ENCODE data around the gene BPIFB3.
"Not testable (repeated sequence)": the region's sequence is repeated elsewhere in the genome, so short reads cannot be mapped to it uniquely, and the experiment has no call there.

BPIFB3 gene

GRCh38 chr20:33112547-33113386 lies 59.1 kb downstream of the BPIFB3 start:
- DNase-seq: no peak
- TF ChIP-seq GATA1 (IDR thresholded peaks at IDR 0.05; ENCODE audit: low read depth, low read length) (no peak), POLR2A (IDR thresholded peaks at IDR 0.05; ENCODE audit: low read length) (no peak)

DNA sequence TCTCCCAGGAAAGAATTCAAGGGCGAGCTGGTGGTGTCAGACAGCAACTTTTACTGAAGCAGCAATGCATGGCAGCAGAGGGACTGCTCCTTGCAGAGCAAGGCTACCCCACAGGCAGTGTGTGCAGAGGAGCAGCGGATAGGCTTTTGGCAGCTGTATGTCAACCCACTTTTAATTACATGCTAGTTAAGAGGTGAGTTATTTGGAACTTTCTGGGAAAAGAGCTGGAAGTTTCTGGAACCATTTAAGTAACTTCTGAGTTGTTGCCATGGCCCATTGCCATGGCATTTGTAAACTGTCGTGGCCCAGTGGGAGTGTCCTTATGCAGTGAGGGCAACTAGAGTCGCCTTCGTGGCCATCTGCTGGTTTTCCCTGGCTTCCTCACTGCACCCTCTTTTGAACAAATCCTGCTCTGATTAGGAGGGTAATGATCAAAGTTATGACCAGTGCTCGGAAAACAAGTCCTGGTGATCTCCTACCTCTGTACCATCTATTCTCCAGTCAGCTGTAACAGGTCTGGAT lies 59.7 kb downstream of the BPIFB3 start:
- DNase-seq: no peak
- TF ChIP-seq GATA1 (IDR thresholded peaks at IDR 0.05; ENCODE audit: low read depth, low read length): no peak
- TF ChIP-seq POLR2A (IDR thresholded peaks at IDR 0.05; ENCODE audit: low read length): no peak

DNA sequence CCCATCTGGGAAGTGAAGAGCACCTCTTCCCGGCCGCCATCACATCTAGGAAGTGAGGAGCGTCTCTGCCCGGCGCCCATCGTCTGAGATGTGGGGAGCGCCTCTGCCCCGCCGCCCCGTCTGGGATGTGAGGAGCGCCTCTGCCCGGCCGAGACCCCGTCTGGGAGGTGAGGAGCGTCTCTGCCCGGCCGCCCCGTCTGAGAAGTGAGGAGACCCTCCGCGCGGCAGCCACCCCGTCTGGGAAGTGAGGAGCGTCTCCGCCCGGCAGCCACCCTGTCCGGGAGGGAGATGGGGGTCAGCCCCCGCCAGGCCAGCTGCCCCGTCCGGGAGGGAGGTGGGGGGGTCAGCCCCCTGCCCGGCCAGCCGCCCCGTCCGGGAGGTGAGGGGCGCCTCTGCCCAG lies 61.8 kb downstream of the BPIFB3 start:
- not testable (repeated sequence) for DNase-seq

- TF ChIP-seq GATA1 (IDR thresholded peaks at IDR 0.05; ENCODE audit: low read depth, low read length): no peak
- no peak for TF ChIP-seq POLR2A (IDR thresholded peaks at IDR 0.05; ENCODE audit: low read length)
- DNase-seq: no peak
Observed at GRCh38 chr20:33119725-33120720, 66.3 kb downstream of the BPIFB3 start.

DNA sequence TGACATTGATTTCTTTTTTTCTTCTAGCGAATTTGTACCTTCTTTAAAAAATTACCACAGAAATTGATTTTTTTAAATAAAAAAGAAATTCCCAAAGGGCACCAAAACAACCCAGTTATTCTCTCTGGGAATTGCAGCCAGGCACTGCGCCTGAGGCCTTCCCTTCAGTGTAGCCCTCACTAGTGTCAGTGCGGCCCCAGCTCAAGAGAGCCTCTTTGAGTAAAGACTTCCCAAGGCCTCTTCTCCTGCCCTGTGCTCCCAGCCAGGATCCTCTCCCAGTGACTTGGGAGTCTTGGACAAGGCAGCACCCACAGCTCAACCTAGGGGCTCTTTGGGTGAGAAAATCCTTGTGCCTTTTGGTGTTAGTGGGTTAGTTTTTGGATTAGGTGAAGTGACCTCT lies 67.2 kb downstream of the BPIFB3 start:
- TF ChIP-seq GATA1 (IDR thresholded peaks at IDR 0.05; ENCODE audit: low read depth, low read length) (no peak), POLR2A (IDR thresholded peaks at IDR 0.05; ENCODE audit: low read length) (no peak)
- no peak for DNase-seq

DNA sequence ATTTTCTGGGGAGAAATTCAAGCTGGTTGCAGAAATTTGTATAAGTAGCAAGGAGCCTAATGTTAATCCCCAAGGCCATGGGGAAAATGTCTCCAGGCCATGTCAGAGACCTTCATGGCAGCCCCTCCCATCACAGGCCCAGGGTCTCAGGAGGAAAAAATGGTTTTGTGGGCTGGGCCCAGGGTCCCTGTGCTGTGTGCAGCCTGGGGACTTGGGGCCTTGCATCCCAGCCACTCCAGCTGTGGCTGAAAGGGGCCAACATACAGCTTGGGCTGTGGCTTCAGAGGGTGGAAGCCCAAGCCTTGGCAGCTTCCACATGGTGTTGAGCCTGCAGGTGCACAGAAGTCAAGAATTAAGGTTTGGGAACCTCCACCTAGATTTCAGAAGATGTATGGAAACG lies 68.6 kb downstream of the BPIFB3 start:
- DNase-seq: not testable (repeated sequence)
